GF-D8 (cell line): ENCODE data around the gene NDC80.
A peak's percentile ranks its signal among the peaks of the same experiment; 100 is the strongest.
"Not testable (repeated sequence)": the region's sequence is repeated elsewhere in the genome, so short reads cannot be mapped to it uniquely, and the experiment has no call there.

ENCODE experiments used
- DNase-seq: peaks from one replicate; lab custom pipeline; 2025; lab: John Stamatoyannopoulos, UW

Gene NDC80

DNA sequence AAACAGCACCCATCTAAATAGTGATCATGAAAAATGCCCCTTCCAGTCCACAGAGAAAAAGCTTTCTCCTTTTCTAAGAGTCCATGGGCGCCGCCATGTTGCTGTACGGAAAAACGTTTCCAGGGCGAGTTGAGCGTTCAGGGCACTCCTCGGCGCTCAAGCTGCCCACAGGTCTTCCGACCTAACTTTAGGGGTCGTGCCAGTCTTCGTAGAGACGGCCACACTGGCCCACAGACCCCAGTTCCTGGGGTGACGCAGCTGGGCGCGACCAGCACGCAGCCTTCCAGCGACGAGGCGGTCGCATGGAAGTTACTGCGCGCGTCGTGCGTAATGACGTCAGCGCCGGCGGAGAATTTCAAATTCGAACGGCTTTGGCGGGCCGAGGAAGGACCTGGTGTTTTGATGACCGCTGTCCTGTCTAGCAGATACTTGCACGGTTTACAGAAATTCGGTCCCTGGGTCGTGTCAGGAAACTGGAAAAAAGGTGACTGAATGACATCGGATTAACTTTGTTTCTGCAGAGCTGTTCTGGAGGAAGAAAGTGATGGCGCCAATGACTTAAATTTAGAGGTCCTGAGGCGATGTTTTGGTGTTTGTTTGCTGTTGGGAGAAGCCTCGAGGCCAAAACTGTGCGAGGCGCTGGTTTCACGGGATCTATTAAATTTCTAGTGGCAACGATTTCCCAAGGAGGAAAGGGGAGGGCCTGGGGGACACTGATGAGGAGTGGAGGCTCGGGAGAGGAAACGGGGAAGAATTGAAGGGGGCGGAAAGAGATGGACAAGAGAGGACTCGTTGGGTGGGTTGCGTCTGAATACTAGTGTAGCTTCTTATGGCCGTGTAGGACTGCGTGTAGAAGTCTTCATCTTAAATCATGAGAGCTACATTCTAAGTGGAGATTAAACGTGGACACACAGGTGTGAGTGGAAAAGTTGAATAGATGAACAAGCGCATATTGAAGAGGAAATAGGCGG is at the start of gene NDC80, which contains the start of gene METTL4:
Gene NDC80 (plus strand): TSS at position 358 of the 971 bp plus-strand sequence. CDS start 1,429 bp downstream, outside the sequence.
Gene METTL4 (minus strand): TSS at position 306 of the 971 bp plus-strand sequence. CDS start 4,289 bp downstream, outside the sequence.
- peak; percentile 80 for DNase-seq

DNA sequence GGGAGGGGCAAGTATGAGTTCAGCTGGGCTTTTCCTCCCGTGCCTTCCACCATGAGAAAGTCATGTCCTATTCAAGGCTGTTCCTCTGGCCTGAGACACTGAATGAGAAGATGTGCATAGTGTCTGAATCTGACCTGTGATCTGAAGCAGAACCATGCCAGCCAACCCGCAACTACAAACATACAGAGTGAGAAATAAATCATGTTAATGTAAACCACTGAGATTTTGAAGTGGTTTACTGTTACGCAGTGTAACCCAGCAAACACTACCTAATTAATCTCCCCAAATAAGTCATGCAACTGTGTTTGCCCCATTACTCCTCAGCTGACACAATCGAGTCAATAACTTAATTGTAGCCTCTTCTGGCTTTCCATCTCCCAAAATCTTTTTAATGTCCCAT is 49.2 kb upstream of the NDC80 start:
- no peak for DNase-seq

DNA sequence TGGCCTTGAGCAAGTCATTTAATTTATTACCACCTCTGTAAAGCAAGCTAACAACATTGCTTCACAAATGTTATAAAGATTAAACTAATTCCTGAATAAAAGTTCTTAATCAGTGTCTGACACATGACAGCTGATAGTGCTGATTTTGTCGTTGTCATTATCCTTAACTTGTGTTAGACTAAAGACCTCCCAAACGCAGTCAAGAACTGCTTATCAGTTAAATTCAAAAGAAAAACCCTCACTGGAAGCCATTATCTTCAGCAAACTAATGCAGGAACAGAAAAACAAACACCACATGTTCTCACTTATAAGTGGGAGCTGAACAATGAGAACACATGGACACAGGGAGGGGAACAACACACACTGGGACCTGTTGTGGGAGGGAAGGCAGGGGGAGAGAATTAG is 46.6 kb upstream of the NDC80 start:
- not testable (repeated sequence) for DNase-seq

DNA sequence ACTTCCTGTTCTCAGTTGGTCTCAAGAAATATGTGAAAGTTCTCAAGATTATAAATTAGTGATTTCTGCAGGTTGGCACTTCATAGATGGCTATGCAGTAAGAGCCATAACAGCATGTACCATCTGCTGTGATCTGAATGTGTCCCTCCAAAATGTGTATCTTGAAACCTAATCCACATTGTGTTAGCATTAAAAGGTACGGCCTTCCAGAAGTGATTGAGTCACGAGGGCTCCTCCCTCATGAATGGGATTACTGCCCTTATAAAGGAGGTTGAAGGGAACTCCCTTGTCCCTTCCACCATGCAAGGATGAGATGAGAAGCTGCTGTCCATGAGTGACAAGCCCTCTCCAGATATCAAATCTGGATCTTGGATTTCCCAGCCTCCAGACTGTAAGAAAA is 45.0 kb upstream of the NDC80 start:
- DNase-seq = no peak

DNA sequence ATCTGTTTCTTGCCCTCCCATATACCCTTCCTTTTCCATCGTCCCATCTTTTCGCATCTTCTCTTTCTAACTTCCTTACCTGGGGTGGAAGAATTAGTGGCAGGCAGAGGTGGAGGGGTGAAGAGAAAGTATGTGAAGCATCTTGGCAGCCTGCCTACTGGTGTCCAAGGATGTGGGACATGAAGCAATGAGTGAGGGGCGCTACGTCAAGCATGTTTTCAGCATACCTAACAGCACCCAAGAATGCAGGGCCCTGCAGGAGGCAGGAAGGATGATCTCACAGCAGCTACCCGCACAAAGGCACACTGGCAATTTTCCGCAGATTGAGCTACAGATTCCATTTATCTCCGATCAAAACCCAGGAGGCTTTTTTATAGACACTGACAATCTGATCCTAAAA is 42.2 kb upstream of the NDC80 start:
- DNase-seq = no peak

DNA sequence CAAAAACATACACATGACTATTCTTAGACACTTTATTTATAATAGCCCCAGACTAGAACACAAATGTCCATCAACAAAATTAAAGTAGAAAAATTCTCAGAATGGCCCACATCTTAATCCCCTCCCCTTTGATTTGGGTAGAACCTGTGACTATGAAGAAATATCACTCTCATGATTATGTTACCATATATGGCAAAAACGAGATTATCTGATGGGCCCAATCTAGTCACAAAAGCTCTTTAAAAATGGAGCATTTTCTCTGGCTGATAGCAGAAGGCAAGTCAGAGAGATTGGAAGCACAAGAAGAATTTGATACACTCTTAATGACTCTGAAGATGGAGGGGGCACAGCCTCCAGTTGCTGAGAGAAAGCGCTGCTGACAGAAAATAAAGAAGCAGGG is 39.6 kb upstream of the NDC80 start:
- DNase-seq = no peak

DNA sequence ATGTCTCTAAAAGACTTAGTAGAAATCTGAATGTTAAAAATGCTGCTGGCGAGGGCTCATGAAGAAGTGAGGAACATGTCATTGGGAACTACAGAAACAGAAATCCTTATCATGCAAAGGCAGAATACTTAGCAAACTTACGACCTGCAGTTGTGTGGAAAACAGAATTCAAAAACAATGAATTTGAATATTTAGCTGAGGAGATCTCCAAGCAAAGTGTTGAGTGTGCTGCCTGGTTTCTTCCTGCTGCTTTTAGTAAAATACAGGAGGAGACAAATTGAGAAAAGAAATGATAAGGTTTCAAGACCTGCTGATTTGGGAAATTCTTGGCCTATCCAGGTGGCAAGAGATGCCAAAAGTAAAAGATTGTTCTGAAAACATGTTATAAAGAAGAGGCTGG is 38.6 kb upstream of the NDC80 start:
- no peak for DNase-seq

DNA sequence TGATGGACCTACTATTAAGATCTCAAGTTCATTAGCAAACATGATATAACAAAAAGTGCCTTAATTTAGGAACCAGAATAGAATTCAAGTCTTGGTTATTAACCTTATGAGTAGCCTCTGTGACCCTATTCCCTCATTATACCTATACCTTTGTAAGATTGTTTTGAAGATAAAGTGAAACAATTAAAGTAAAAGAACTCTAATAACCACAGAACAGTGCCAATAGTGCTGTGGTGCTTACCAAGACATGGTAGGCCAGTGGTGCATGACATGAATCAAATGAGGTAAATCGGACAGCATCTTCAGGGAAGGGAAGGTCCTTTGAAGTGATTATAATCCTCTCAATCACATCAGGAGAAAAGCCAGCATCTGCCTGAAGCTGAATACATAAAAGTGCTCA is 36.5 kb upstream of the NDC80 start:
- DNase-seq = no peak

DNA sequence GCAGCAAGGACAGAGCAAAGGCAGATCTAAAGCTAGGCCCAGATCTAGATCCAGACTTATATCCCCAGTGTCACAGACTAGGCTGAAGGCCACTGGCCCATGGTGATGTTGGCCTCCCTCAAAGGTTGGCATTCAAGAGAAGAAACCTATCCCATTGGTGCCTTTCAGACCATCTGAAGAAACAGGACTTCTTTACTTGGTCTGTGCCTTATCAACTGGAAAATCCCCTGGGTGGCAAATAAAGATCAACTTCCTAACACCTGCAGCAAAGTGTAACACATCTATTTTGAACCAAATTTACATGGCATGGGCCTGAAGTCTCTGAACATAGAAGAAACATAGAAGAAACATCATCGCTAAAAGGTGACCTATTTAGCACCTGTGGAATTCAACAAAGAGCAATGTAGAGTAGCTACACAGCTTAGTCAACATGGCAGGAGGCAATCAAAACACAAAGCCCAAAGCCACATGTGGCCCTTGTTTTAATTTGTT is 35.9 kb upstream of the NDC80 start:
- DNase-seq = no peak

DNA sequence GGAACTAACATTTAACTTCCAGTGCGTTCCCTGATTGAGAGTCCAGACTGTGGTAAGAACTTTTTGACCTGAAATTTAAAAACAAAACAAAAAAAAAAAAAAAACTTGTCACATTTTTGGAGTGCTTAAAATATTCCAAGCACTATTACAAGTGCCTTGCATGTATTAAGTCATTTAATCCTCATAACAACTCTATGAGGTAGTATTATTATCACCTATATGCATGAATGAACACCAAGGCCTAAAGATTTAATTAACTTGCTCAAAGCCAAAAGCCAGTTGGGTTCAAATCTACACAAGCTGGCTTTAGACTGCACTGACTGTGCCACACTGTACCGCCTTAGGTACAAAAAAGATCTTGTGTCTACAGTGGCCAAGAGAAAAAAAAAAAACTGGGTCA is 35.3 kb upstream of the NDC80 start:
- DNase-seq = no peak

DNA sequence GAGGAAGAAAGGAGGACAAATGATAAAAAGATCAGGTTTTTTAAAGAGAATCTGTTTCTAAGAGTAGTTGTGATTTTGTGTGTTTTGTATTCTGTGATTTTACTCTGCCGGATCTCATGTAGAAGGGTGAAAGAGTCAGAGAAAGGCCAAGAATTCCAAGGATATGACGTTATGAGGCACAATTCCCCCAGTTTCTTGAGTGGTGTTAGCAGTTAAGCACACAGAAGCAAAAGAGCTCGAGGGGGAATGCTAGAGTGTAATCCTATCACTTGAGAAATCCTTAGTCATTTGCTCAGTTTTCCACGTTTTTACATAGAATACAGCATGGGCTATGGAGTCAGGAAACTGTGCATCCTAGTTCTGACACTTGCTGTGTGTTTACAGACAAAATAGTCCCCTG is 34.9 kb upstream of the NDC80 start:
- DNase-seq = no peak

DNA sequence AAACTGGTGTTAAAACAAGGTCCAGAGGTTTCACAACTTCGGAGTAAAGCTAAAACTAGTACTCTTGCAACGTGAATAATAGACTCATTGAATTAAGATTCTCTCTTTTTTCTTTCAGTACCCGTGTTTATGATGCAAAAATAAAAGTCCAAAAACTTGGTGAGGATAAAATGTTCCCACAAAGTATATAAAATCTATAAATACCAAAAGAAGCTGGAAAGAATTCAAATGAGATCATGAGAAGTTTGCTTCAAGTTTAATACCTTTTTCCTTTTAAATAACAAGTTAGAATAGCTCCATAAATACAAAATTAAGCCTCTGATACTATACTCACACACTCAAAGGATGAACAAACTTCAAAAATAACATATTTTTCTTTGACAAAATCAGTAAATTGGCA is 34.1 kb upstream of the NDC80 start:
- no peak for DNase-seq

DNA sequence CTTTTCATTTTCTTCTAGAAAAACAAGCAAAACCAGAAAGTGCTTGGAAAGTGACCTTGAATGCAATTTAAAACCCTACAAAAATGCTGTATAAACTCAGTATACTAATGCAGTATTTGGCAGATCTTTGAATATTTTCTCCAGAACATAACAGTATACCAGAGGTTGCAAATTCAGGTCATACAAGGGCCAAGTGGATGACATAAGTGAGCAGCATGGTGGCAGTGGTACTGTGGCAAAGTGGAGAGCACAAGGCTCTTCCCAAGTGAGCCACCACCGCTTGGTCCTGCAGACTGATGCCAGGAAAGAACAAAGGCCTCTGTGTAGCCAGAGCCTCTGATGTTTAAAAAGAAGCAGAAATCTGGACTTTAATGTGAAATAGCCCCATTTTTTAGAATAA is 33.1 kb upstream of the NDC80 start:
- DNase-seq = no peak

DNA sequence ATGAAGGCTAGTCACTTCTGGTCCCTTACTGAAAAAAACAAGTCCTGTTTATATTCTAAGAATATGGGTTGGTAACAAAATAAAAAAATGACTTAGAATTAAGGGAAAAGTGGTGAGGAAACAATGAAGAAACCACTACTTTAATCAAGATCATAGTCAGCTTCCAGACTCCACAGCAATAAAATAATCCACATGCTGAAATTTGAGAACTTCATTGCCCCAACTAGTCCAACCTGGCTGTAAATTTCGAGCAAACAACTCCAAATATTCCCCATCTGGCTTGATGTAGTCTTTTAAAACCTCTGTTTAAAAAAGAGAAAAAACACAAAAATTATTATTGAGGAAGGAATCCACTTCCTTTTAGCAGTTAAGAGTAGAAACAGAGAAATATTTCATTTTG is 32.5 kb upstream of the NDC80 start:
- DNase-seq = no peak

DNA sequence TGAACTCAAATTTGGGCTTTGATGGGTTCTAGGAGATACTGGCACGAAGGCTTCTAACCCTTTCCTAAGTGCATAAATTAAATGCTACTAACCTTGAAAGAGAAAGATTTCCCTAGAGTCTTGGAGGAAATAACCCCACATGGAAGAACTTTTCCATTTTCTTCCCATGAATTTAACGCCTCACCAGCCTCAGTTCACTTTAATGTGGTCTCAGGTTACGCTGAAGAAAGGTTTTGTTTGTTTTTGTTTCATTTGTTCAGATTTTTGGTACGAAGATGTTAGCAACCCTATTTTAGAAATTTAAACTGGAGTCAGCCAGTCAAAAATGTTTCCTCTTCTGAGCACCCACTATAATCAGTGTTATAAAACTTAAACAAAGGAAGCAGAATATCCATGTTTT is 30.8 kb upstream of the NDC80 start:
- DNase-seq = no peak

DNA sequence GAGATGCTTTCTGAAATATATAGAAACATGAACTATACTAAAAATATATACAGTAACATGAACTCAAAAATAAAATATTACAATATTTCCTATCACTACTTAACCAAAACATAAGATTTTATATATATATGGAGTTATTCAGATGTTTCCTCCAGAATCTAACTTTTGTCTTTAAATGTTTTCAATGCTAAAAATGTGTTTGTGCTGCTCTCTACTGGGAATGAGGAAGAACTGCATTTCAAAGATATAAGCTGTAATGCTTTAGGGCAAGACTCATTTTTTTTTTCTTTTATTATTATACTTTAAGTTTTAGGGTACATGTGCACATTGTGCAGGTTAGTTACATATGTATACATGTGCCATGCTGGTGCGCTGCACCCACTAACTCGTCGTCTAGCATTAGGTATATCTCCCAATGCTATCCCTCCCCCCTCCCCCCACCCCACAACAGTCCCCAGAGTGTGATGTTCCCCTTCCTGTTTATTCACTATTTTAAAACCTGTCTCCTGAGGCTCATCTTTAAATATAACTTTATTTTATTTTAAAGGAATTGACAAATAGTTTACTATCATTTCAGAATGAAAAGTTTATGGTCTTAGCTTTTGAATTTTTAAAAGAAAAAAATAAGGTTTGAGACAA is 29.3 kb upstream of the NDC80 start:
- DNase-seq = peak; percentile 35

DNA sequence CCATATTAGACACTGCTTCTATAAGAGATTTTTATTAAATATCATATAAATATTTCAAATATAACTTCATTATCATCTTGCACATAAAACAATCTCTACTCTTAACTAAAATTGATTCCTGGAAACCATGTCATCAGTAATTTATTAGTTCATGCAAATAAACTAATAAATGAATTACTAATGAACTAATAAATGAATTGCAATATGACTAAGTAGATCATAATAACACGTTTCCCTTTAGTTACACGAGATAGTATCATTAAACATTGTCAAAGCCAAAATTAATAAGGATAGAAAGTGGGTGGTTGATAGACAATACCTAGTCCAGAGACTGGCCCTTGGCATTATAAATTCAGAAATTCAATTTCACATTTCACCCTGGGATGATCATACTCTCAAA is 26.2 kb upstream of the NDC80 start:
- no peak for DNase-seq

DNA sequence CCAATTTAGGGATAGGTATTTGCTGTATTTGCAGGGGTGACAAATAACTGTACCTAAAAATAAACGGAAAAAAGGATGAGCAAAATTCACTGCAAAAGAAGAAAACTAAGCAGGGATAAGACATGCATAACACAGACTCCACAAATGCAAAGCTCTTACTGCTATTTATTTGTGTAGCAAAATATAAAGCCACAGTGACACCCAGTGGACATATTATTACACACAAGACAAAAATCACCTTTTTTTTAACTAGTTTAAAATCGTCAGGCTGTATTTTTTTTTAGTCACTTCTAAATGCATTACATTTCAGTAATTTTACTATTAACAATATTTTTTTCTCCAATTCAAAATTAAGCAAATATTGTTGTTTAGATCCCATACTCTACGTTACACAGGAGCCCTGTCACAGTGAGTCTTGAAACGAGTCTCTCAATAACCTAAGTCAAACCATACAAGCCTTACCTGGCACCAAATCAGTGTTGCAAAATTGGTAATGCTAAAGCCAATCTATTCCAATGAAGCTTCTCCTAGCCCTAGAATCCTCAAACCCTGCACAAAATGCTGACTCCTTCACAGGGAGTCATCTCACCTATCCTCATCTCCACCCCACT is 23.8 kb upstream of the NDC80 start:
- DNase-seq = peak; percentile 44

DNA sequence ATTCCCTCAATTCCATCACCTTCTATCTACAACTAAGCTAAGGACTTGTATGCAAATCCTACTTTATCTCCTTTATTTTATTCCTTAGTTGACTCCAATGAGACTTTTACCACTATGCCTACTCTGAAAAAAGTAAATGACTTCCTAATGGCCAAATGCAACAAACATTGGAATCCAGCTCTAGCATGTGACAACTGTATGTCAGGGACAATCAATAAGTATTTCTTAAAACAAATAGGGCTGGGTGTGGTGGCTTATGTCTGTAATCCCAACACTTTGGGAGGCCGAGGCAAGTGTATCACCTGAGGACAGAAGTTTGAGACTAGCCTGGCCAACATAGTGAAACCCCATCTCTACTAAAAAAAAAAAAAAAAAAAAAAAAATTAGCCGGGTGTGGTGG is 21.9 kb upstream of the NDC80 start:
- no peak for DNase-seq

DNA sequence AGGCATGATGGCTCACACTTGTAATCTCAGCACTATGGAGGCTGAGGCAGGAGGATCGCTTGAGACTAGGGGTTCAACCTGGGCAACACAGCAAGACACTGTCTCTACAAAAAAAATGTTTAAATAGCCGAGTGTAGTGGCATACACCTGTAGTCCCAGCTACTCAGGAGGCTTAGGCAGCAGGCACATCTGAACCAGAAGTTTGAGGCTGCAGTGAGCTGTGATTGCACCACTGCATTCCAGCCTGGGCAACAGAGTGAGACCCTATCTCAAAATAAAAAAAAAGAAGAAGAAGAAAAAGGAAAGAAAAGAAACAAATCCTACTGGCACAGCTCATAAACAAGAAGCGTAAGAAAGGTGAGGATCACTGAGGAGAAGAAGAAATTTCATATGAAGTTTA is 19.9 kb upstream of the NDC80 start:
- no peak for DNase-seq

DNA sequence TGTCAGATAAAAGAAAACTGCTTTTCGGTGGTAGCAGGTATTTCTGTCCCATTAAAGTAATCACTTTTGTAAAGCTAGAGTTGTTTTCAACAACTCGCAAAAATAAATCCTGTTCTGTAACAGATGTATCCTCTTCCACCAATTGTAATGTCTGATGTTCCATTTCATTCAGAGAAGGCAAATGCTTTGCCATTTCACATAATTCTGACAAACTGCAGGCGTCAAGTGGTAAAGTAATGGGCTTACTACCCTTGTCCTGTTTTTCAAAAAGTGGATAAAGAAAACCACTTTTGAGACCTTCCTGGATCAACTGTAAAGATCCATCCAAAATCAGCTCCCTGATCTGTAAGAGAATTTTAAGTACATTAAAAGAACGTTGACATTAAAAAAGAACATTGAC is 16.7 kb upstream of the NDC80 start:
- no peak for DNase-seq

DNA sequence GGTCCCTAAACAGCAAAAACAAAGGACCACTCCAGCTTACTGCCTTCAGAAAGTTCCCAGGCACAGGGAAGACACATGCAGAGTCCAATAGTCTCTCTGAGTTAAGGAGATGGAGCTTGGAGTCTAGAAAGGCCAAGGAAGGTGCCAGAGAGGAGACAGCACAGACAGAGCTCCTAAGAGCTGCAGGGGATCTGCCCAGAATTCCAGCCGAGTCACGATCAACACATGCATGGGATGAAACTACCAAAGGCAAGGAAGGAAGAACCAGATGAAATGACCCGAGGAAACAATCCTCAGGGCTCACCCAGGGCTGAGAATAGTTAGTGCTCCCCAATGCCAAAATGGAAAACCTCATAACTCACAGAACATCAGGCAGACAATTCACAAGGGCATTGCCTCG is 15.5 kb upstream of the NDC80 start:
- DNase-seq = no peak

DNA sequence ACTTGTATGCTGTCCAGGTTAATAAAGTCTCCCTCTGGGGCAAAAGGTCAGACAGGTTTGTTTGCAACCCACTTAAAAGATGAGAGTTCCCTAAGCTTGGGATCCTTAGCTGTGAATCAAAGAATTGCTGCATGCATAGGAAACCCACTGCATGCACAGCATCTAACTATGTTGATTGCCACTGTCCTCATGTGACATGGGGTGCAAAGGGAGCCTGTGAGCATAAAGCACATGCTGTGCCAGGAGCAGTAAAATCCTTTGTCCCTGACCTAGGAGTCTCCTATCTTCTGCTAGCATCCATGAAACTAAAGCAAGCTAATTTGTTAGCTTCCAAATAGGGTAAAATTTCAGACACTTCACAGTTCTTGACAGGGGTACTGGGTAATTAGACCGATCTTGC is 13.8 kb upstream of the NDC80 start:
- no peak for DNase-seq
